ENCODE results near the gene ZNF74.
A peak's percentile ranks its signal among the peaks of the same experiment; 100 is the strongest.
"Not testable (repeated sequence)": the region's sequence is repeated elsewhere in the genome, so short reads cannot be mapped to it uniquely, and the experiment has no call there.

ZNF74 gene

GRCh38 chr22:20393705-20394476, at the start of gene ZNF74:
TSS of gene ZNF74 (plus strand) at chr22:20394151. CDS start at chr22:20394629, 478 bp downstream.
- DNase-seq: peak in 1 of 2 experiments; percentile 71

- DNase-seq: not testable (repeated sequence)
Observed at GRCh38 chr22:20346553-20346952, 47.4 kb upstream of the ZNF74 start.

DNA sequence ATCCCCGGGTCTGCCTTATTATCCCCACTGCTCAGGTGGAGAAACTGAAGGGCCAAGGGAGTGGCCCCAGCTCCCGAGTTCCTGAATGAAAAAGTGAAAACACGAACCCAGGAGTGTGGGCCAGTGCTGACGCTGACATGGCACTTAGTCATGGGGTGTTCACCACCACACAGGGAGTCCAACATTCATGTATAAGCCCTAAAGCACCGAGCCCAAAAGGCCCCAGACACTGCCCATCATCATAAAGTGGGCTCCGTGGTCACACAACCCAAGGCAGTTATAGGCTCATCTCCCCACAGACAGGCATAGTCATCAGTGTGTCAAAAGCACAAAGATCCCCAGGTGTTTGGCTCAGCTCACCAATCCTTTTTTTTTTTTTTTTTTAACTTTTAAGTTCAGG, 41.4 kb upstream of the ZNF74 start:
- not testable (repeated sequence) for DNase-seq

GRCh38 chr22:20354238-20354975, 39.5 kb upstream of the ZNF74 start:
- no peak for DNase-seq

- not testable (repeated sequence) for DNase-seq
Observed at GRCh38 chr22:20355939-20356636, 37.9 kb upstream of the ZNF74 start.

- not testable (repeated sequence) for DNase-seq
Observed at GRCh38 chr22:20356906-20357305, 37.0 kb upstream of the ZNF74 start.

- DNase-seq: not testable (repeated sequence)
Observed at GRCh38 chr22:20357967-20358366, 36.0 kb upstream of the ZNF74 start.

DNA sequence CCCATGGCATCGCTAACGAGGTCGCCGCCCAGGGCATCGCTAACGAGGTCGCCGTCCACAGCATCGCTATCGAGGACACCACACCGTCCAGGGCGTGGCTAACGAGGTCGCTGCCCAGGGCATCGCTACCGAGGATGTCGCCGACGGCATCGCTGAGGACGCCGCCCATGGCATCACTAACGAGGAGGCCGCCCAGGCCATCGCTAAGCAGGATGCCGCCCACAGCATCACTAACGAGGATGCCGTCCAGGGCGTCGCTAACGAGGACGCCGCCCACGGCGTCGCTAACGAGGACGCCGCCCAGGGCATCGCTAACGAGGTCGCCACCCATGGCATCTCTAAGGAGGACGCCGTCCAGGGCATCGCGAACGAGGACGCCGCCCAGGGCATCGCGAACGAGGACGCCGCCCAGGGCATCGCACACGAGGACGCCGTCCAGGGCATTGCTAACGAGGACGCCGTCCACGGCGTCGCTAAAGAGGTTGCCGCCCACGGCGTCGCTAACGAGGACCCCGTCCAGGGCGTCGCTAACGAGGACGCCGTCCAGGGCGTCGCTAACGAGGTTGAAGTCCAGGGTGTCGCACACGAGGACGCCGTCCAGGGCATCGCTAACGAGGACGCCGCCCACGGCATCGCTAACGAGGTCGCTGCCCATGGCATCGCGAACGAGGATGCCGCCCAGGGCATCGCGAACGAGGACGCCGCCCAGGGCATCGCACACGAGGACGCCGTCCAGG, 35.3 kb upstream of the ZNF74 start:
- DNase-seq: not testable (repeated sequence)

GRCh38 chr22:20360261-20360660, 33.7 kb upstream of the ZNF74 start:
- not testable (repeated sequence) for DNase-seq

GRCh38 chr22:20360866-20361751, 32.8 kb upstream of the ZNF74 start:
- DNase-seq: not testable (repeated sequence)

DNA sequence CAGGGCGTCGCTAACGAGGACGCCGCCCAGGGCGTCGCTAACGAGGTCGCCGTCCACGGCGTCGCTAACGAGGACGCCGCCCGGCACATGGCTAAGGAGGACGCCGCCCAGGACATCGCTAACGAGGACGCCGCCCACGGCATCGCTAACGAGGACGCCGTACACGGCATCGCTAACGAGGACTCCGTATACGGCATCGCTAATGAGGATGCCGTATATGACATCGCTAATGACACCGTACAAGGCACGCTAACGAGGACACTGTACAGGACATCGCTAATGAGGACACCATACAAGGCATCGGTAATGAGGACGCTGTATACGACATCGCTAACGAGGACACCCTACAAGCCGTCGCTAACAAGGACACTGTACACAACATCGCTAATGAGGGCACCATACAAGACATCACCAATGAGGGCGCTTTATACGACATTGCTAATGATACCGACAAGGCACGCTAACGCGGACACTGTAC, 32.2 kb upstream of the ZNF74 start:
- not testable (repeated sequence) for DNase-seq

DNA sequence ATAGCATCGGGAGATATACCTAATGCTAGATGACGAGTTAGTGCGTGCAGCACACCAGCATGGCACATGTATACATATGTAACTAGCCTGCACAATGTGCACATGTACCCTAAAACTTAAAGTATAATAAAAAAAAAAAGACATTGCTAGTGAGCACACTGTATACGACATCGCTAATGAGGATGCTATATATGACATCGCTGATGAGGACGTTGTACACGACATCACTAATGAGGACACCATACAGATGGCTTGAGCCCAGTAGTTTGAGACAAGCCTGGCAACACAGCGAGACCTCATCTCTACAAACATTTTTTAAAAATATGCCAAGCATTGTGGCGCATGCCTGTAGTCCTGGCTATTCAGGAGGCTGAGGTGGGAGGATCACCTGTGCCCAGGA, 31.5 kb upstream of the ZNF74 start:
- DNase-seq: not testable (repeated sequence)

GRCh38 chr22:20364335-20365260, 29.4 kb upstream of the ZNF74 start:
- DNase-seq: not testable (repeated sequence)

DNA sequence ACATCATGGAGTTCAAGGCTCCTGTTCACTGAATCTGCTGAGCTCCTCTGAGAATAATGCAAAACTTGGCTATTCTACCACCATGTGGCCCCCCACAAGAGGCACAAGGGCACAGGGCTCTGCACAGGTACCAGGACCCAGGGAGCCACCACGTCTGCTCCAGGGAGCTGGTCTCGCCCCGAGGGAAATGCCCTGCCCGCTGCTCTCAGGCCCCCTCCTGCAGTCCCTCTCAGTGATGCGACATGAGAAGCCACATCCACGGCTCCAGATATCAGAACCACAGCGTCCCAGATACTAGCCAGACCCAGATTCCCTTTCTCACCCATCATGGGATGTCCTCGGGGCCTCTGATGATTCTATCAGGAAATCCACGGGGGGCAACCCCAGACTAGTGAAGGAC, 27.1 kb upstream of the ZNF74 start:
- not testable (repeated sequence) for DNase-seq

- DNase-seq: not testable (repeated sequence)
Observed at GRCh38 chr22:20368875-20369274, 25.1 kb upstream of the ZNF74 start.

GRCh38 chr22:20371687-20372086, 22.3 kb upstream of the ZNF74 start:
- not testable (repeated sequence) for DNase-seq

GRCh38 chr22:20372406-20372854, 21.5 kb upstream of the ZNF74 start:
- not testable (repeated sequence) for DNase-seq

DNA sequence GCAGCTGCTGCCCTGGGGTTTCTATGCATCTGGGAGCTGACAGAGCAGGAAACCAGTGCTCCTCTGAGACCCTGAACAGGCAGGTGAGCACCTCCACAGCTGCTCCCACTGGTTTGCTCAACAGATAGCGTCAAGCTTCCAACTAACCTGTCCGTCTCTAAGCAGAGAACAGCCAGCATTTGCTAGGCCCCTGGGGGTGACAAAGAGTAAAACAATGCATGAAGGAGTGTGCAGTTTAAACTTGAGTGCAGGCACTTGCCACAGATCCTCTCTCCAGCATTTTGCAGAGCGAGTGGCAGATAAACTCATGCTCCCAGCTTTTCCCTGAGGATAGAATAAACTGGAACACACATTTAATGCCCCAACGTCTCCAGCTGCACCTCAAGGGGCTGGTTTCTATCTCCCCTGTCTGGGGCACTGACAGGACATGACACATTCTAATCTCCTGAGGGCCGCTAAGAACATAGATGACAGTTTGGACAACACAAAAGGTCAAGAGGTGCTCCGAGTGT, 20.7 kb upstream of the ZNF74 start:
- not testable (repeated sequence) for DNase-seq

DNA sequence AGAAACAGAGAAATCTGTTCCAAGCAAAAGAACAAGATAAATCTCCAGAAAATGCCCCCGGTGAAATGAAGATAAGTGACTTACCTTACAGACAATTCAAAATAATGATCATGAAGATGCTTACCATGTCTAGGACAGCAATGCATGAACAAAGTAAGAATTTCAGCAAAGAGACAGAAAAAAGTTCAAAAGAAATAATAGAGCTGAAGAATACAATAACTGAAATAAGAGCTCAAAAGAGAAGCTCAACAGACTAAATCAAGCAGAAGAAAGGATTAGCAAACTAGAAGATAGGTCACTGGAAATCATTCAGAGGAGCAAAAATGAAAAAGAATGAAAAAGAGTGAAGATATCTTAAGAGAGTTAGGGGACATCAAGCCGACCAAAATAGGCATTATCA, 19.8 kb upstream of the ZNF74 start:
- DNase-seq: not testable (repeated sequence)

DNA sequence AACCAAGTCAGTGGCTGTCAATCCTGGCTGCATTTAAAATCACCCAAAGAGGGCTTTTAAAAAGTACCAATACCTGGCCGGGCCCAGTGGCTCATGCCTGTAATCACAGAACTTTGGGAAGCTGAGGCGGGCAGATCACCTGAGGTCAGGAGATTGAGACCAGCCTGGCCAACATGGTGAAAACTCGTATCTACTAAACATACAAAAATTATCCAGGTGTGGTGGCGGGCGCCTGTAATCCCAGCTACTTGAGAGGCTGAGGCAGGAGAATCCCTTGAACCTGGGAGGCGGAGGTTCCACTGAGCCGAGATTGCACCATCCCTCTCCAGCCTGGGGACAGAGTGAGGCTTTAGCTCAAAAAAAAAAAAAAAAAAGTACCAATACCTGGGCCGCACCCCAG, 17.7 kb upstream of the ZNF74 start:
- not testable (repeated sequence) for DNase-seq

Data from cerebellar nuclear complex (tissue), 1 donor.